Nephron progenitor cell (in vitro differentiated cells): ENCODE data around the gene SLC22A4.
A peak's percentile ranks its signal among the peaks of the same experiment; 100 is the strongest.

Source experiments
- DNase-seq: peaks from one replicate; pipeline ENCODE4 v3.0.0; 2021
- H3K27ac Mint-ChIP-seq: 2 replicates; pipeline ENCODE4 v1.8.0; 2021; ENCODE audit warnings: mild to moderate bottlenecking, moderate library complexity, mixed read lengths
- H3K27me3 Mint-ChIP-seq: 2 replicates; pipeline ENCODE4 v1.8.0; 2021; ENCODE audit warnings: mild to moderate bottlenecking, low read depth, mixed read lengths; ENCODE audit not compliant: poor library complexity
- H3K36me3 Mint-ChIP-seq: 2 replicates; pipeline ENCODE4 v1.8.0; 2021; ENCODE audit warnings: low read depth, mixed read lengths
- H3K4me1 Mint-ChIP-seq: 2 replicates; pipeline ENCODE4 v1.8.0; 2021; ENCODE audit warnings: mixed read lengths
- H3K4me3 Mint-ChIP-seq: 2 replicates; pipeline ENCODE4 v1.8.0; 2021; ENCODE audit warnings: mild to moderate bottlenecking, moderate library complexity, mixed read lengths
- H3K9me3 Mint-ChIP-seq: 2 replicates; pipeline ENCODE4 v1.8.0; 2021; ENCODE audit warnings: mild to moderate bottlenecking, moderate library complexity, mixed read lengths
- TF ChIP-seq, protein P1 (sequence below): fragments of 200-600 bp; sonication (generic); IDR thresholded peaks from 2 replicates; pipeline ENCODE4 v1.5.0; 2021; ENCODE audit warnings: antibody characterized with exemption

SLC22A4 gene

DNA sequence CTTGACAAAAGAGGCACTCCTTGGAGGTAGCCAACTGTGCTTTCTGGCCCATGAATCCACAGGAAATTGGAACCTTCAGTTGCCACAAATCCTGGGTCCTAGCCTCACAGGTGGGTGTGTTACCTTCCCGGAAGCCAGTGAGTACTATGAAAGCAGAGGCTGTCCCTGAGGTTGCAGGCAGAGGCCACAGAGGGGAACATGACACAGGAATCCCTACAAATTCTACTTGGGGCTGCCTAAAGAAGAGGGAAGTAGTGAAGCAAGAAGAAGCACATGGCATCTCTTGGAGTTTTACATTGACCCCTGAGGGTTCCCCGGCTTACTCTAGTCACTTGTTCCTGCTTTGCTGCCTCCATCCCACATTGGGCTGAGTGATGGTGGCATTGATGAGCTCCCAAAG is 77.9 kb downstream of the SLC22A4 start:
- TF ChIP-seq, protein P1, sequence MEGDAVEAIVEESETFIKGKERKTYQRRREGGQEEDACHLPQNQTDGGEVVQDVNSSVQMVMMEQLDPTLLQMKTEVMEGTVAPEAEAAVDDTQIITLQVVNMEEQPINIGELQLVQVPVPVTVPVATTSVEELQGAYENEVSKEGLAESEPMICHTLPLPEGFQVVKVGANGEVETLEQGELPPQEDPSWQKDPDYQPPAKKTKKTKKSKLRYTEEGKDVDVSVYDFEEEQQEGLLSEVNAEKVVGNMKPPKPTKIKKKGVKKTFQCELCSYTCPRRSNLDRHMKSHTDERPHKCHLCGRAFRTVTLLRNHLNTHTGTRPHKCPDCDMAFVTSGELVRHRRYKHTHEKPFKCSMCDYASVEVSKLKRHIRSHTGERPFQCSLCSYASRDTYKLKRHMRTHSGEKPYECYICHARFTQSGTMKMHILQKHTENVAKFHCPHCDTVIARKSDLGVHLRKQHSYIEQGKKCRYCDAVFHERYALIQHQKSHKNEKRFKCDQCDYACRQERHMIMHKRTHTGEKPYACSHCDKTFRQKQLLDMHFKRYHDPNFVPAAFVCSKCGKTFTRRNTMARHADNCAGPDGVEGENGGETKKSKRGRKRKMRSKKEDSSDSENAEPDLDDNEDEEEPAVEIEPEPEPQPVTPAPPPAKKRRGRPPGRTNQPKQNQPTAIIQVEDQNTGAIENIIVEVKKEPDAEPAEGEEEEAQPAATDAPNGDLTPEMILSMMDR = no peak
- no peaks in the 10 kb centered on the region for H3K9me3 Mint-ChIP-seq
- peak overlapping the region; percentile 39 for H3K27ac Mint-ChIP-seq
- H3K36me3 Mint-ChIP-seq = no peaks in the 10 kb centered on the region
- no peak for DNase-seq
- no peak overlapping the region for H3K4me3 Mint-ChIP-seq
- peaks cover 34% of the 10 kb centered on the region for H3K27me3 Mint-ChIP-seq
- H3K4me1 Mint-ChIP-seq = peaks cover 19% of the 10 kb centered on the region

DNA sequence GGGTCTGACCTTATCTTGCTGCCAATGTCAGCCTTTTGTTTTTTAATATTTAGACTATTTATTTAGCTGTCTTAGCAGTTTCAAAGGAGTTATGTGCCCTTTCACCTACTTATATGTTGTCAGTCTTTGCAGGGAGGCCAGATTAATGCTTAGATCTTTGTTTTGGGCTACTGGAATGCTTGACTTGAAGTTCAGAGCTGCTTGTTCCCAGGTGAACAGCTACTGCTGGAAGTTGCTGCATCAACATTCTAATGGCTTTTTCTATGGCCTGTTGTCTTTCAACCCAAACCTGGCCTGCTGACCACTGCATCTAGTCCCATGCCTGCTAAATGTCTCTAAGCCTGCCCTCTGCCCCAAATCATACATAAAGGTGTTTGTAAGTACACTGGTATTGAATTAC is 78.3 kb downstream of the SLC22A4 start:
- no peak for DNase-seq
- no peak overlapping the region for H3K27ac Mint-ChIP-seq
- H3K36me3 Mint-ChIP-seq = no peaks in the 10 kb centered on the region
- H3K27me3 Mint-ChIP-seq = peaks cover 34% of the 10 kb centered on the region
- no peak overlapping the region for H3K4me3 Mint-ChIP-seq
- H3K9me3 Mint-ChIP-seq = no peaks in the 10 kb centered on the region
- H3K4me1 Mint-ChIP-seq = peaks cover 19% of the 10 kb centered on the region
- TF ChIP-seq, protein P1 = no peak

DNA sequence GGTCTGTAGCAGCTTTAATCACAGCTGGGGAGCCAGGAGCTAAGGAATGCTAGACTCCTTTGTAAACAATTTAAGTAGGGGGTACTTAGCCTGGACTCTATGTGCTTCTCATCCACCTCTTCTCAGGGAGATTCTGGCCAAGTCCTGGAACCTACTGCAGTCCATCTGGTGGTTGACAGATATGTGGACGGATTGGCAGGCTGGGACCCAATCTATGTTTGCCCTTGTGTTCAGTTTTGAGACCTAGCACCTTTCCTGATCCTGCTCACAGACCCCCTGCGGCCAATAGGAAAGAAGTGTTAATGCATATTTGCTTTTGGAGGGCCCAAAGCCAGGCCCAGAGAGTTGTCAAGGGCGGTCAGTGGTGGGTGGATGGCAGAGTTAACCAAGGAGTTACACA is 81.8 kb downstream of the SLC22A4 start:
- H3K4me1 Mint-ChIP-seq = peaks cover 19% of the 10 kb centered on the region
- TF ChIP-seq, protein P1 = no peak
- H3K36me3 Mint-ChIP-seq = no peaks in the 10 kb centered on the region
- DNase-seq = no peak
- H3K9me3 Mint-ChIP-seq = no peaks in the 10 kb centered on the region
- H3K27ac Mint-ChIP-seq = no peak overlapping the region
- H3K27me3 Mint-ChIP-seq = peaks cover 20% of the 10 kb centered on the region
- H3K4me3 Mint-ChIP-seq = no peak overlapping the region

DNA sequence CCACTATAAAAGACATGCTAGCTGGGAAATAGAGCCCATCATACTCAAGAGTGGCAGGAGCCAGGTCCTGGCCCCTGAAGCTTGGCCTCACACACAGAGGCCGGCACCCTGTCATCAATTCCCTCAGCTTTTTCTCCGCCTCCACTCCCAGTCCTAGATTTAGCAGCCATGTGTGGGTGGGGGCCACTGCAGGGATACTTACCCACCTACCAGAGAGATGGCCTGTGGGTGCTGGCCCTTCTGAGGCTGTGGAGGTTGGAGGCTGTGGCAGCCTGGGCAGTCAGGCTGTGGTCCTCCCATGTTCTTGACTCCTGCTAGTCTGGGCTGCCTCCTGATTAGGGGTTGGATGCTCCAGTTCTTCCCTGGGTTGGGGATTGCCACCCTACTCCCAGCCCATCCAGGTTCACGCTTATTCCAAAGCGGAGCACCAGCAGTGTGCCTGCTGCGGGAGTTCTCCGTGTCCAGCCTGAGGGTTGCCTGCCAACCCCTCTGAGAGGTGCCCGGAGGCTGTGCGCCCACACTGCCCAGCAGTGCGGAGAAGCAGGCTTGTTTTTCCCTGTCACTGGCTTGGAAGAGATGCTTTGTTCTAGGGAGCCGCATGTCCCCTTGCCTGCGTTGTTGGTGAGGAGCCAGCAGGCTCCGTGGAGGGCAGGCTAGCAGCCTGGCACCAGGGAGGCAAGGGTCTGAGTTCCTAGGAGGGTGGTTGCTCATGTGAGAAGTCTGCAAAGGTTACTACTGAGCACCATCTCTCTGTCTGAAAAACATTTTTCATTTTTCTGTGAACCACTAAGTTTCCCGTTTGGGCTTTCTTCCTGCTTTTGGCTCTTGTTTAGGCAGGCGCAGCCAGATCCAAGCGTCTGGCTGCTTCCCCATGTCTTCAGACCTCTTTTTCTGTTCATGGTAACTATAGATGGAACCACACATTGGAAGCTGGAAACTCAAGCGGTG is 82.8 kb downstream of the SLC22A4 start:
- Mint-ChIP-seq H3K9me3 (no peaks in the 10 kb centered on the region), H3K4me1 (peaks cover 12% of the 10 kb centered on the region), H3K36me3 (no peaks in the 10 kb centered on the region), H3K4me3 (no peak overlapping the region), H3K27me3 (peaks cover 16% of the 10 kb centered on the region), H3K27ac (no peak overlapping the region)
- DNase-seq = no peak
- TF ChIP-seq, protein P1 = no peak

DNA sequence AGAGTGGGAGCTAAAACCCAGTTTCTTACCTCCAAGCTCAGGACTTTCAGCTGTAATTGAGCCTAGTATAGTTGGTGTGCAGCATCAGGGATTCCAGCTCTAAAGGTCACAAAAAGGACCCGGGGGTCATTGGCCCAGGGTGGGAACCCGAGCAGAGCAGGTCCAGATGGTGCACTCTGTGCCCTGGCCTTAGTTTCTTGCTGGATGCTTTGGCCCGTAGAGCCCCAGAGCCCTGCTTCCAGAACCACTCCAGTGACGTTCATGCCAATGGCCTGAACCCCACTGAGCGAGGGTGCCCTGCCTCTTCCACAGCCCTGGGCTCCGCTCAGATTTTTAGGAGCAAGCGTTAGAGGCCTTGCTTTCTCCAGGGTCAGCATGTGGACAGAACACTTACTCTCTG is 83.5 kb downstream of the SLC22A4 start:
- peaks cover 9% of the 10 kb centered on the region for H3K27me3 Mint-ChIP-seq
- no peak for DNase-seq
- H3K27ac Mint-ChIP-seq = no peak overlapping the region
- no peak overlapping the region for H3K4me3 Mint-ChIP-seq
- H3K36me3 Mint-ChIP-seq = no peaks in the 10 kb centered on the region
- TF ChIP-seq, protein P1 = no peak
- H3K9me3 Mint-ChIP-seq = no peaks in the 10 kb centered on the region
- H3K4me1 Mint-ChIP-seq = peaks cover 12% of the 10 kb centered on the region

DNA sequence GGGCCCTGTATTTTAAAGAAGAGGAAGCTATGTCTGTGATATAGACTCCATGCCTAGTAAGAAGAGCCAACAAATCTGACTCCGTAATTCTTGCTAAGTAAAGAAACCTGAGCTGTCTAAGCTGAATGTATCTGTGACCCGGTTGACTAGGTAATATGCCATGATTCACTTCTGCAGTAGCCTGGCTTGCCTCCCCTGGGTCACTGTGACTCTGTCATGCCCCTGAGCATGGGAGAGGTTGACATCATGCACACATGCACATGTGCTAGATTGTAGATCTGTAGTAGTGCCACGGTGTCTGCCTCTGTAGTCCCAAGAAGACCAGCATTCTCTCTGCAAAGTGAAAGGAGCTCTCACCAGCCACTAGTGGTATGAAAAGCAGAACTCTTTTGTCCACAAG is 84.4 kb downstream of the SLC22A4 start:
- TF ChIP-seq, protein P1 = no peak
- Mint-ChIP-seq H3K36me3 (no peaks in the 10 kb centered on the region), H3K4me1 (peaks cover 12% of the 10 kb centered on the region), H3K4me3 (no peak overlapping the region), H3K27ac (peak overlapping the region; percentile 64), H3K27me3 (peaks cover 7% of the 10 kb centered on the region), H3K9me3 (no peaks in the 10 kb centered on the region)
- DNase-seq = no peak
